Measurements from ENCODE around the gene POLR2J3.
"Not testable (repeated sequence)": the region's sequence is repeated elsewhere in the genome, so short reads cannot be mapped to it uniquely, and the experiment has no call there.

The POLR2J3 gene

DNA sequence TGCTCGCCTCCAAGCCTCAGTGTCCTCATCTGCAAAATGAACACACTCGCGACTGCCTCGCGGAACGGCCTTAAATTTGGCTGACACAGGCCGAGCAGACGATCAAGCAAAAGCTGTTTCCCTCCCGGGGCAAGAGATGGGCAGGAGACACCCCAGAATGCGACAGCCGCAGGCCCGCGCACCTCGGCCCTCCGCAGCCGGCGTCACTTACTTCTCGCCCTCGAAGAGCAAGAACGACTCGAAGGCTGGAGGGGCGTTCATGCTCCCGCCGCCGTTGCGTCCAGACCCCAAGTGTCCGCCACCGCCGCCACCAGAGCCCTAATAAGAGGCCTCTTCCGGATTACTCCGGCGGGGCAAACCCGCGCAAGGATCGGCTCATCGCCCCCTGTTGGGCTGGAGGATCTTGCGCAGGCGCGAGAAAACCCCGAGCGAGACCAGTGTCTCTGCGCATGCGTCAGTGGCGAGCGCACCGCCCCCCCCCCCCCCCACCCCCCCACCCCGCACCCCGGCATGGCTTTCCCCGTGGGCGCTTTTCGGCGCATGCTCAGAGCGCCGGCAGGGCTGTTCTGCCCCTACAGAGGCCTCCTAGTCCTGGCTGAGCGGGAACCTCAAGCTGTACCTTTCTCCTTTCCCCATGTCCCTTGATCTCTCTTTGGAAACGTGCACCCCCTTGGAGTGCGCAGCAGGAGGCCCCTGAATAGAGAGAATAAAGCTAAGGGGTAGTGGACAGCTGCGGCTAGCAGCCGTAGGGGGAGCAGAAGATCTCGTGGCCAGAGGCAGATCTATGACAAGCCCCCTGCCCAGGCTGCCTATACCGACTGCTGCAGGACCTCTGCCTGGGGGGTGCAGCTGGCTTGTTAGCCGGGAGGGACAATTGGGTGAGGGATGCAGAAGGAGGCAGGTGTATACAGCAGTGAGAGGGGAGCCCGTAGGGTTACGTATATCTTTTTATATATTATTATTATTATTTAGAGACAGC lies at the start of gene POLR2J3:
Gene POLR2J3 (minus strand): TSS at position 323 of the 979 bp plus-strand sequence. CDS start 62 bp downstream, at position 261.
- peak; percentile 99 for DNase-seq (ENCODE audit: low read depth)

DNA sequence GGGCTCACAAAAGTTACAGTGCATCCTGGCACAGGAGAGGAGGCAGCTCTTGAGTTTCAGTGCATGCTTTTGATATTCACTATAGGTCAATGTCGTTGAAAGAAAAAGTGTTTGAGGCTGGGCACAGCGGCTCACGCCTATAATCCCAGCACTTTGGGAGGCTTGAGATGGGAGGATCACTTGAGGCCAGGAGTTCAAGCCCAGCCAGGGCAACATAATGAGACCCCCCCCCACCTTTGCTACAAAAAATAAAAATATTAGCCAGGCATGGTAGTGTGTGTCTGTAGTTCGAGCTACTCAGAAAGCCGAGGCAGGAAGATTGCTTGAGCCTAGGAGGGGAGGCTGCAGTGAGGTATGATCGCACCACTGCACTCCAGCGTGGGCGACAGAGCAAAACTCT lies 45.7 kb upstream of the POLR2J3 start:
- not testable (repeated sequence) for DNase-seq (ENCODE audit: low read depth)

GRCh38 chr7:102616507-102617125 lies 44.2 kb upstream of the POLR2J3 start, which contains the start of gene RASA4:
RASA4 (minus strand) TSS chr7:102616756; CDS start chr7:102616689, 67 bp downstream.
- DNase-seq (ENCODE audit: low read depth), result not testable (repeated sequence)

DNA sequence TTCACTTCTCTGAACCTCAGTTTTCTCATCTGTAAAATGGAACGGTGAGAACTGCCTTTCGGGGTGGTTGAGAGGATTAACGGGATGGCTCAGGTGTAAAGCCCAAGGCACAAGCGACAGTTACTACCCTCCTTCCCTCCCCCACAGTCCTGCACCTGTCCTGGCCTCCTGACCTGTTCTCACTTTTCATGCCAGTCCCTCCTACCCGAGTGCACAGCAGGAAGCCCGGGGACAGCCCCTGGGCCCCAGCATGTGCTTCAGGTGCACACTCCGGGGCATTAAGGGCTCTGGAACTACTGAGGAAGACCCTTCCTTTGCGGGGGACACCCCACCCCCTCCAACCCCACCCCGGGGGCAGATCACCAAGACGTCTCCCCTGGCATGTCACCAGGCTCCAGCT lies 43.5 kb upstream of the POLR2J3 start:
- not testable (repeated sequence) for DNase-seq (ENCODE audit: low read depth)

GRCh38 chr7:102614873-102615272 lies 42.5 kb upstream of the POLR2J3 start:
- DNase-seq (ENCODE audit: low read depth), result not testable (repeated sequence)

GRCh38 chr7:102614346-102614697 lies 41.9 kb upstream of the POLR2J3 start:
- not testable (repeated sequence) for DNase-seq (ENCODE audit: low read depth)

DNA sequence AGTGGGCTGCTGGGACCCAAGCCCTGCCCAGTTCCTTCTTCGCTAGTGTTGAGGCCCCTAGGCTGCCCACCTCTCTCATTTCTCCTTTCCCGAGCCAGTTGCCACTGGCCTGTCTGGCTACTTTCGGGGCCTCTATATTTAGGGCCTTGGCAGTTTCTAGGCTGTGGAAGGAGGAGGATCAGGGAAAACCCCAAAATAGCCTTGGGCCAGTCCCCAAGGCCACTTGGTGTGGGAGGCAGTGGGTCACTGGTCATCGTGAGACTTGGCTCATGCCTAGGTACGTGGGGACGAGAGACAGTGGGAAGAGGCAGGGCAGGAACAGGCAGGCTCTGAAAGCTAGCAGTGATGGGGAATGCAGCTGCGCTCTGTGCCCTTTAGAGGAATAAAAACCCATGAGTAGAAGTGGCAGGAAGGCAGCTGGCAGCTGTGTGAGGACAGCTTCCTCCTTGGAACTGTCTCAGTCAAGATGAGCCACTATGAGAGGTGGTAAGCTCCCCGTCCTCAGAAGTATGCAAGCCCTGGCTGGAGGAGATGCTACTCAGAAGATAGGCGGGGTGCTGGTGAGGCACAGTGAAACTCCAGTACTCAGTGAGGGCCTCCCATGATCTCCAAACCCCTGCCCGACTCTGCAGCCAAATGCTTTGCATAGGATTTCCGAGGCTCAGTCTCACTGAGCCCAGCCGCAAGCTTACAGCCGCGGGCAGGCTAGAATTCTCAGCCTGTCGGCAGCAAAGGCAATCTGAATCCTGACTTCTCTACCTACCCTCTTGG lies 41.4 kb upstream of the POLR2J3 start:
- not testable (repeated sequence) for DNase-seq (ENCODE audit: low read depth)

GRCh38 chr7:102611675-102612325 lies 39.4 kb upstream of the POLR2J3 start:
- DNase-seq (ENCODE audit: low read depth), result not testable (repeated sequence)

DNA sequence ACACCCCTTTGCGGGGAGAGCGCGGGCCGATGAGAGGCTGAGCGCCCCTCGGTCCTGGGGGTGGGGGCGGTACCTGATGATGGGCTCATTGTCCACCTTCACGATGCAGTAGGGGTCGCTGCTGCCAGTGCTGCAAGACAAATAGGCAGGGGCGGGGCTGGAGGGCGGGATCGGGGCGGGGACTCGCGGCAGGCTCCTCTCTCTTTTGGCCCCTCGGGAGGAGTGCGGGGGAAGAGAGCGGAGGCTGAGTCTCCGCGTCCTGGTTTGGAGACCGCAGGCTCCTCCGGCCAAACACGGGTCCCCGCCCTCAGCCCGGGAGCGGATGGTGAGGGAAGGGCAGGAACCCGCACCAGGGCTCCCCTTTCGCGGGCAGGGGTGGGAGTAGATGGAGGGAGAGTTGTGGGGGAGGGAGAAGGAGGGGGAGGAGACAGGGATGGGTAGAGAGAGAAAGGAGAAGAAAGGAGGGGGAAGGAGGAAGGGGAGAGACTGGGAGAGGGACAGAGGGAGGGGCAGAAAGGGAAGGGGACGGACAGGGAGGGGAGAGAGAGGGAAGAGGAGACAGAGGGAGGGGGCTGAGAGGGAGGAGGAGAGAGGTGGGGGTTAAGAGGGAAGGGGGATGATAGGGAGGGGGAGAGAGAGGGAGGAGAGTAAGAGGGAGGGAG lies 38.8 kb upstream of the POLR2J3 start:
- not testable (repeated sequence) for DNase-seq (ENCODE audit: low read depth)

DNA sequence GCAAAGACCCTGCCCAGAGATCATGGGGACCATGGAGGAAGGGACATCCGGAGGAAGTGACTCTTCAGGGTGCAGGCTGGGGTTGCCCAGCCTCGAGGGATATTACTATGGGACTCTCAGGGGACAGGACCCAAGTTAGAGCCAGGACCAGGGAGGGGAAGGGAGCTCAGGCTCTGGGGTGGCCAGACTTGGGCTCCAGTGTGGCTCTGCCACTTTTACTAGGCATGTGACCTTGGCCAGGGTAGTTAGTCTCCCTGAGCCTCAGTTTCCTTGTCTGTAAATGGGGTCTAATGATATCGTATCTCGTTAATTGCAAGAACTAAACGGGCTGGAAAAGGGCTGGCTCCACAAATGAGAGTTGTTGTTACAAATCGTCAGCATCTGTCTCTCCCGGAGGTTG lies 38.1 kb upstream of the POLR2J3 start:
- not testable (repeated sequence) for DNase-seq (ENCODE audit: low read depth)

DNA sequence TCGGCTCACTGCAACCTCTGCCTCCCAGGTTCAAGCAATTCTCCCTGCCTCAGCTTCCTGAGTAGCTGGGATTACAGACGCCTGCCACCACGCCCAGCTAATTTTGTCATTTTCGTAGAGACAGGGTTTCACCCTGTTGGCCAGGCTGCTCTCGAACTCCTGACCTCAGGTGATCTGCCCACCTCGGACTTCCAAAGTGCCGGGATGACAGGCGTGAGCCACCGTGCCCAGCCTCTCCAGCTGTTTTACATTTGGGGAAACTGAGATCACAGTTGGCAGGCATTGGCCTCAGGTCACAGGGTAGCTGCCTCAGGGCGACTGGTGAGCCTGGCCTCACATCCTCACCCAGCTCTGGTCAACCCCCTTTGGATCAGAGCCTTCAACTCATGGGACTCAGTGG lies 37.4 kb upstream of the POLR2J3 start:
- DNase-seq (ENCODE audit: low read depth), result not testable (repeated sequence)

DNA sequence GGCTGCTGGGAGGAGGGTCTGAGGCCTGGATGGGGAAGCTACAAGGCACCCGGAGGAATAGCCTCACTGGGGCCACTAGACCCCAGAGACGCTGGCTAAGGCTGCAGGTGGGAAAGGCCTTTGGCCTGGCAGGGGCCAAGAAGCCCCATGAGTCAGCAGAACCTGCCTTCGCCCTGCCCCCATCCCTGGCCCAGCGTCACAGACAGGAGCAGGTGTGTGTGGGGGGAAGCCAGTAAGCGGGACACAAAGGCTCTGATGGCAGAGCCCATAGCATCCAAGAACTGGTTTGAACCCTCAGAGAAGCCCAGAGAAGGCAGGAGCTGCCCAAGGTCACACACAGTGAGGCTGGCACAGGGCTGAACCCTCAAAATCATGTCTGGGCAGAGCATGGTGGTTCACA lies 34.5 kb upstream of the POLR2J3 start:
- not testable (repeated sequence) for DNase-seq (ENCODE audit: low read depth)

- not testable (repeated sequence) for DNase-seq (ENCODE audit: low read depth)
Measured at GRCh38 chr7:102604431-102605145, 32.2 kb upstream of the POLR2J3 start.

- DNase-seq (ENCODE audit: low read depth), result not testable (repeated sequence)
Measured at GRCh38 chr7:102602317-102602716, 29.9 kb upstream of the POLR2J3 start.

GRCh38 chr7:102599699-102600098 lies 27.3 kb upstream of the POLR2J3 start:
- DNase-seq (ENCODE audit: low read depth), result not testable (repeated sequence)

DNA sequence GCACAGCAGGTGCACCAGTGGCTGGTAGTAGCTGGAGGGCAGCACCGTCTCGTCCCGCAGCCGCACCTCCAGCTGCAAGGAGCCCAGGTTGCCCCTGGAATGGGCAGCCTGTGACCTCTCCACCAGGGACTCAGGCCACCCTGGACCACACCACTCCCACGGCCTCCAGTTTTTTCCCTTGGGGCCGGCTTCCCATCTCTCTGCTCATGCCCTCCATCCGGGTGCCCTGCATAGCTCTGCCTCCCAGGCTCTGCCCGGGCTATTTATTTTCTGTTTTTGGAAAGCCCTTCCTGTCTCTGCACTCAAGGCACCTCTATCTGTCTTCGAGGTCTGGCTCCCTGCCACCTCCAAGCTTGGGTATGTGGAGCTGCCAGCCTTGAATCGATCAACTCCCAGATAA lies 23.7 kb upstream of the POLR2J3 start:
- not testable (repeated sequence) for DNase-seq (ENCODE audit: low read depth)

DNA sequence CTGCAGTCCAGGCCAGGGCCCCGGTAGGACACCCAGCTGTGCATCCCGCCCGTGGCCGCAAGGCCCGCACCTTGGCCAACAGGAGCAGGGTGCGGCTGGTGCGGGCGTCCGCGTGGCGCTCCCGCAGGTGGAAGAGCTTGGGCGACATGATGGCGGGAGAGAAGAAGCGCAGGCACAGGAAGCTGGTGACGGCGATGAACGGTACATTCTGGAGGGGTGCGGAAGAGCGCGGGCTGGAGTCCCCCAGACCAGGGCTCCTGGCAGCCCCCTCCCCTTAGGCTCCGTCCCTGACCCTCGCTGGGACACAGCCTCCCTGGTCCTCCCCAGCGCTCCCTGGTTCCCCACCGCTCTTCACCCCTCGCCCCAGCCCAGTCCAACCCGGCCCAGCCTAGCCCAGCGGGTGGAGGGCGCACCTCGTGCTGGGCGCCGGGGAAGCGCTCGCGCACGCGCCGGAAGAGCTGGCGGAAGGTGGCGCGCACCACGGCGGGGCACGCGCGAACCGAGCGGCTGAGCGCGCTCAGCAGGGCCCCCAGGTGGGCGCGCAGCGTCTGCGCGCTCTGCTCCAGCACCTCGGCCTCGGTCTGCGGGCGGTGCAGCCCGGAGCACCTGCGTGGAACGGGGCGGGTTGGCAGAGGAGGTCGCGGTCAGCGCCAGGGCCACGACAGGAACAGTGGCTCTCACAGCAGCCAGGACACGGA lies 21.4 kb upstream of the POLR2J3 start:
- not testable (repeated sequence) for DNase-seq (ENCODE audit: low read depth)

- DNase-seq (ENCODE audit: low read depth), result not testable (repeated sequence)
Measured at GRCh38 chr7:102592477-102593019, 20.2 kb upstream of the POLR2J3 start.

- DNase-seq (ENCODE audit: low read depth), result not testable (repeated sequence)
Measured at GRCh38 chr7:102589857-102590256, 17.5 kb upstream of the POLR2J3 start.

Data from stimulated activated CD4-positive, alpha-beta T cell treated with anti-CD3 and anti-CD28 coated beads, Interleukin-2, amount 100 ng/mL, for 4 hours (primary cell).